ENCODE measurements around the gene WNK2. TPM values are rescaled to one million over a fixed set of nuclear protein-coding genes. Genes with fewer than 3 reads are reported as not detected.

The WNK2 gene
- total RNA-seq, 4 donors from 2014 or later, result 155 to 577 (median 259) TPM

DNA sequence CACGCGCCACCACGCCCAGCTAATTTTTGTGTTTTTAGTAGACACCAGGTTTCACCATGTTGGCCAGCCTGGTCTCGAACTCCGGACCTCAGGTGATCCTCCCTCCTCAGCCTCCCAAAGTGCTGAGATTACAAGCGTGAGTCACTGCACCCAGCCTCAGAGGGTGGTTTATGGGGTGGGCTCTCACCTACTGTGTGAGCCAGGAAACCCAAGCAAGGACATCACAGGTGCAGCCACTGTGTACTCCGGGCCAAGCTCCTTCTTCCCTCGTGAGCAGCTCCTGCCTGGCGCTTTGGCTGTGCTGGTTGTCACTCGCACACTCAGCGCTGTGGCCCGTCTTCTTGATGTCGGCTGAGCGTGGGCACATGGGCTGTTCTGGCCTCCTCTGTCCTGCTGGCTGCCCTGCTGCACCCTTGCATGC is 70.1 kb downstream of the WNK2 start:
- Histone ChIP-seq H3K4me3 (no peak overlapping the region), H3K9me3 (no peaks in the 10 kb centered on the region), H3K27ac (no peak overlapping the region), H3K4me1 (no peaks in the 10 kb centered on the region), H3K27me3 (no peaks in the 10 kb centered on the region), H3K36me3 (peaks cover 0 to 40% (median 0%) of the 10 kb centered on the region in 3 donors)
- DNase-seq, result peak in 2 of 3 donors; percentile 22 to 45
- TF ChIP-seq, protein P1, sequence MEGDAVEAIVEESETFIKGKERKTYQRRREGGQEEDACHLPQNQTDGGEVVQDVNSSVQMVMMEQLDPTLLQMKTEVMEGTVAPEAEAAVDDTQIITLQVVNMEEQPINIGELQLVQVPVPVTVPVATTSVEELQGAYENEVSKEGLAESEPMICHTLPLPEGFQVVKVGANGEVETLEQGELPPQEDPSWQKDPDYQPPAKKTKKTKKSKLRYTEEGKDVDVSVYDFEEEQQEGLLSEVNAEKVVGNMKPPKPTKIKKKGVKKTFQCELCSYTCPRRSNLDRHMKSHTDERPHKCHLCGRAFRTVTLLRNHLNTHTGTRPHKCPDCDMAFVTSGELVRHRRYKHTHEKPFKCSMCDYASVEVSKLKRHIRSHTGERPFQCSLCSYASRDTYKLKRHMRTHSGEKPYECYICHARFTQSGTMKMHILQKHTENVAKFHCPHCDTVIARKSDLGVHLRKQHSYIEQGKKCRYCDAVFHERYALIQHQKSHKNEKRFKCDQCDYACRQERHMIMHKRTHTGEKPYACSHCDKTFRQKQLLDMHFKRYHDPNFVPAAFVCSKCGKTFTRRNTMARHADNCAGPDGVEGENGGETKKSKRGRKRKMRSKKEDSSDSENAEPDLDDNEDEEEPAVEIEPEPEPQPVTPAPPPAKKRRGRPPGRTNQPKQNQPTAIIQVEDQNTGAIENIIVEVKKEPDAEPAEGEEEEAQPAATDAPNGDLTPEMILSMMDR (IDR thresholded peaks at IDR 0.05), result no peak
- TF ChIP-seq POLR2A (IDR thresholded peaks at IDR 0.05), result no peak

DNA sequence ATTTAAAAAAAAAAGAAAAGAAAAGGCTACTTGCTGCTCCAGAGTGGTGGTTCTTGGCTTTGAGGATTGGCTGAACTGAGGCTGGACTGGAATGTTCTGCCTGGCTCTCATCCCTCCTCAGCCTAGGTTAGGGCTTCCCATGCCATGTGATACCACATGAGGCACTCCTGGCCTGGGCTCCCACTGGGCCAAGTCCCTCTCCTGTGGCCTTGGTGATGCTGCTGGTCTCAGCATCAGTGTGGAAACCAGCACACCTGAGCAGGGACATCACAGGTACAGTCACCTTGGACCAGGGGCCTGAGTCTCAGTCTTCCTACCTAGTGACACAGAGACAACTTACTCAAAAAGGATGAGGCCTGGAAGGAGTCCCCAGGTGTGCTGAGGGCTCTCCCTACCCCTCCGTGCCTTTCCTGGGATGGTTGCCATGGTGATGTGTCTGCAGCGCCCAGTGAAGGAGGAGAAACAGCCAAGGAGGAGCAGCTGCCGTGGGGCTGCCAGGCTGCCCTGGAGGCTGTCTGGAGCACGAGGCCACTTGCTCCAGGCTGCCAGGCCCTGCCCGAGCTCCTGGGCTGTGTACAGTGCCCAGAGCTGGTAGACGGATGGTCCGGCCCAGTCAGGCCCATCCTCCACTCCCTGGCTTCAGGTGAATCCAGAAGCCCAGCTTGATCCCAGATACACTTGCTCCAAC is 71.0 kb downstream of the WNK2 start:
- peak in 1 of 3 donors; percentile 31 for DNase-seq
- no peak for TF ChIP-seq POLR2A (IDR thresholded peaks at IDR 0.05)

DNA sequence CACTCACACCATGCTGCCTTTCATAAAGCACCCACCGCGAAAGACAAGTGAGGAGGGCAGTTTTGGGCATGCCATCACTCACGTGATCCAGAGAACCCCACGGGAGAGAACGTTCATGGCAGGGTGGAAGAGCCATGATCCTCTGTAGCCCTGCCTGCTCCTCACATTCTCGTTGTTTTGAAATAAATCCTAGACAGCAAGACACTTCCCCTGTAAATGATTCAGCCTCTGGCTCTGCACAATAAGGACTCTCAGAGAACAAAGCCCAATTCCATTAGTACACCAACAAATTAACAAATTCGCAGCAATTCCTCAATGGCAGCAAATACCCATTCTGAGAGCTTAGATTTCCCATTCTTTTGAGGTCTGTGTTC is 71.5 kb downstream of the WNK2 start:
- H3K36me3 ChIP-seq, result peaks cover 0 to 44% (median 0%) of the 10 kb centered on the region in 3 donors

More for the DNA sequence above, 71.0 kb downstream of the WNK2 start:
- Histone ChIP-seq H3K27ac (no peak overlapping the region), H3K4me1 (no peaks in the 10 kb centered on the region), H3K36me3 (peaks cover 0 to 47% (median 0%) of the 10 kb centered on the region in 3 donors), H3K4me3 (no peak overlapping the region), H3K9me3 (no peaks in the 10 kb centered on the region), H3K27me3 (no peaks in the 10 kb centered on the region)

DNA sequence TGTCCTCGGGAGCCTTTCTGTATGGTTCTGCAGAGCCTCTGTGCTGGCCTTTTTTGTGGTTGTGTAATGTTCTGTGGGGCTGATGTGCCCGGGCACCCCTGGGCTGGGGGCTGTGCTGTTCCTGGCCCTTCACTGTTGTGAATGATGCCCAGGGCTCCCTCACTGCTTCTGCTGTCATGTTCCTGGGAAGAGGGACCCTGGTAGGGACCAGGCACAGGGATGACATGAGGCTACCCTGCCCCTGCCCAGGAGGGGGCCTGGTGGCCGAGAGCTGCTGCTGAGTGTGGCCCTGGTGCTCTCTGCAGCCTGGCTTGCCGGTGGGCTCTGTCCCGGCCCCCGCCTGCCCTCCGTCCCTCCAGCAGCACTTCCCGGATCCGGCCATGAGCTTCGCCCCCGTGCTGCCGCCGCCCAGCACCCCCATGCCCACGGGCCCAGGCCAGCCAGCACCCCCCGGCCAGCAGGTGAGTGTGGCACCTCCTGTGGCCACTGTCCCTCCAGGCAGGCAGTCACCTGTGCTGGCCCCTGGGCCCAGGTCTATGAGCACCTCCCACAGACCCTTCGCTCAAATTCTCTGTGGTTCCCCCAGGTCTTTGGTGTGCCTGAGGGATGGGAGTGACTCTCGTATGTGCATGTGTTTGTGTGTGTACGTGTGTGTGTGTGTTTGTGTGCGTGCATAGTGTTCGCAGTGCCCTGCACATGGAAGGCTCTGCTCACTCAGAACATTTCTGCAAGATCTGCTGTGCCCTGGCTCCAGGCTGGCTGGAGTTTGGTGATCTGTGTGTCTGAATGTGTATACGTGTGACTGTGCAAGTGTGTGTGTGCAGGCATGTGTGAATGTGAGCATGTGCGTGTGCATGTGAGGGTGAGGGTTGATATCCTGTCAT is 72.3 kb downstream of the WNK2 start:
- Histone ChIP-seq H3K27me3 (no peaks in the 10 kb centered on the region), H3K27ac (no peak overlapping the region), H3K4me3 (no peak overlapping the region), H3K9me3 (no peaks in the 10 kb centered on the region), H3K36me3 (peaks cover 0 to 44% (median 0%) of the 10 kb centered on the region in 3 donors), H3K4me1 (no peaks in the 10 kb centered on the region)
- TF ChIP-seq, protein P1 (IDR thresholded peaks at IDR 0.05), result no peak
- DNase-seq, result peak in 1 of 3 donors; percentile 26

More for the DNA sequence above, 71.5 kb downstream of the WNK2 start:
- no peaks in the 10 kb centered on the region for H3K27me3 ChIP-seq
- H3K9me3 ChIP-seq, result no peaks in the 10 kb centered on the region
- TF ChIP-seq, protein P1 (IDR thresholded peaks at IDR 0.05), result no peak
- no peaks in the 10 kb centered on the region for H3K4me1 ChIP-seq
- no peak overlapping the region for H3K4me3 ChIP-seq
- no peak overlapping the region for H3K27ac ChIP-seq
- no peak for DNase-seq

DNA sequence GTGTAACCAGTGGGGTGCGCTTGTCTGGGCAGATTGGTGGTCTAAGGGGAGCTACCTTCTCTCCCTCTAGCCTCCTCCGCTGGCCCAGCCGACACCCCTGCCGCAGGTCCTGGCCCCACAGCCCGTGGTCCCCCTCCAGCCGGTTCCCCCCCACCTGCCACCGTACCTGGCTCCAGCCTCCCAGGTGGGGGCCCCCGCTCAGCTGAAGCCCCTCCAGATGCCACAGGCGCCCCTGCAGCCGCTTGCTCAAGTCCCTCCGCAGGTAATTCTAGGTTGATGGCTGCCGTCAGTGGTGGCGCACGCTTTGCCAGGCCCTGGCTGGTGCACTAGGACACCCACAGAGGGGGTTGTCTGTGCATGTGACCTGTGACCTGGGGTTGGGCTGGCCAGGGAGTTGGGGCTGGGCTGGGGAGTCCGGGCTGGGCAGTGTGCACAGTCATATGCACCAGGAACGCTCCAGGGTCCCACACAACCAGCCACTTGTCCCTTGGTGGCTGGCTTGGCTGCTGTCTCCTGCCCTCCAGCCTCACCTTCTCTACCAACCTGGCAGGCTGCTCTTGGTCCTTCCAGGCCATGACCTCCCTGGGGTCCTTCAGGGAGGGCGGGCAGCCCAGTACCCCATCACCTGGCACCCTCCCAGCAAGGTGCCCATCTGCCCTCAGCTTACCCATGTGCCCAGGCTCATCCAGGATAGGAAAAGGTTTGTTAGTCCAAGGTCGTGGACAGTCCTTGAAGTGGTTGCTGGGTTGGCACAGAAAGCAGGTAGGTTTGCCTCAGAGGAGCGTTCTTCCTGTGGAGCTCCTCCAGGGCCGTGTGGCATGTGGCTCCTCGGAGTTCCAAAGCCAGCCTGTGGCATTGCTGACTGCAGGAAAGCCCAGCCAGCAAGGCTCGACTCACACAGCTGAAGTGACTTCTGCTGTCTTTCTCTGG is 73.2 kb downstream of the WNK2 start:
- peak in 2 of 3 donors; percentile 7 to 36 for DNase-seq
- Histone ChIP-seq H3K27ac (no peak overlapping the region), H3K27me3 (no peaks in the 10 kb centered on the region), H3K4me1 (no peaks in the 10 kb centered on the region), H3K36me3 (peaks cover 0 to 46% (median 0%) of the 10 kb centered on the region in 3 donors), H3K9me3 (no peaks in the 10 kb centered on the region), H3K4me3 (no peak overlapping the region)
- no peak for TF ChIP-seq POLR2A (IDR thresholded peaks at IDR 0.05)
- TF ChIP-seq, protein P1 (IDR thresholded peaks at IDR 0.05), result no peak
